H9 (cell line): ENCODE measurements around the gene UBN1. TPM values are rescaled to one million over a fixed set of nuclear protein-coding genes. Genes with fewer than 3 reads are reported as not detected.

Experiments used
- DNase-seq: peaks from one replicate; pipeline ENCODE4 v3.0.0-alpha.2; 2017
- H2AFZ ChIP-seq: one replicate; pipeline ENCODE4 v1.6.1; 2013; ENCODE audit warnings: mild to moderate bottlenecking, low read length, control low read depth, moderate library complexity
- H2AK5ac ChIP-seq: 2 replicates; pipeline ENCODE4 v1.6.1; 2013; ENCODE audit warnings: low read length, control low read depth, mixed read lengths; ENCODE audit not compliant: insufficient read length
- H2BK120ac ChIP-seq: one replicate; pipeline ENCODE4 v1.6.1; 2013; ENCODE audit warnings: low read depth, mild to moderate bottlenecking, low read length, control low read depth, inconsistent platforms; ENCODE audit not compliant: poor library complexity, severe bottlenecking
- H2BK12ac ChIP-seq: 2 replicates; pipeline ENCODE4 v1.6.1; 2013; ENCODE audit warnings: low read length, control low read depth, mixed read lengths, low read depth; ENCODE audit not compliant: insufficient read length
- H2BK15ac ChIP-seq: 2 replicates; pipeline ENCODE4 v1.6.1; 2013; ENCODE audit warnings: low read depth, low read length, control low read depth
- H2BK20ac ChIP-seq: one replicate; pipeline ENCODE4 v1.6.1; 2013; ENCODE audit warnings: low read depth, mild to moderate bottlenecking, low read length, control low read depth, inconsistent platforms; ENCODE audit not compliant: poor library complexity, severe bottlenecking
- H2BK5ac ChIP-seq: 2 replicates; pipeline ENCODE4 v1.6.1; 2013; ENCODE audit warnings: low read length, control low read depth, mixed read lengths; ENCODE audit not compliant: insufficient read length
- H3K14ac ChIP-seq: 2 replicates; pipeline ENCODE4 v1.6.1; 2013; ENCODE audit warnings: low read length, control low read depth; ENCODE audit not compliant: insufficient read depth
- H3K18ac ChIP-seq: 2 replicates; pipeline ENCODE4 v1.6.1; 2013; ENCODE audit warnings: low read depth, mild to moderate bottlenecking, mixed read lengths, low read length, control low read depth; ENCODE audit not compliant: insufficient read length
- H3K23ac ChIP-seq: 2 replicates; pipeline ENCODE4 v1.6.1; 2013; ENCODE audit warnings: low read length, control low read depth, mixed read lengths, low read depth; ENCODE audit not compliant: insufficient read length
- H3K23me2 ChIP-seq: 2 replicates; pipeline ENCODE4 v1.6.1; 2013; ENCODE audit warnings: low read depth, mild to moderate bottlenecking, mixed read lengths, low read length, control low read depth; ENCODE audit not compliant: insufficient read length, poor library complexity, severe bottlenecking
- H3K27ac ChIP-seq: 2 replicates; pipeline ENCODE4 v1.5.1; 2013; ENCODE audit warnings: low read length, control low read depth, mixed read lengths, low read depth; ENCODE audit not compliant: insufficient read length
- H3K27me3 ChIP-seq: 2 replicates; pipeline ENCODE4 v1.6.1; 2013; ENCODE audit warnings: low read length, control low read depth, inconsistent platforms; ENCODE audit not compliant: insufficient read depth
- H3K4ac ChIP-seq: 2 replicates; pipeline ENCODE4 v1.6.1; 2013; ENCODE audit warnings: low read depth, mild to moderate bottlenecking, control low read depth, inconsistent platforms, low read length, moderate library complexity
- H3K4me1 ChIP-seq: 2 replicates; pipeline ENCODE4 v1.6.1; 2013; ENCODE audit warnings: low read length, control low read depth, inconsistent platforms; ENCODE audit not compliant: insufficient read depth
- H3K4me2 ChIP-seq: 2 replicates; pipeline ENCODE4 v1.6.1; 2013; ENCODE audit warnings: low read length, control low read depth, mixed read lengths; ENCODE audit not compliant: insufficient read length, insufficient read depth
- H3K56ac ChIP-seq: 2 replicates; pipeline ENCODE4 v1.6.1; 2013; ENCODE audit warnings: low read depth, mild to moderate bottlenecking, mixed read lengths, low read length, control low read depth; ENCODE audit not compliant: insufficient read length
- H3K79me1 ChIP-seq: 2 replicates; pipeline ENCODE4 v1.6.1; 2013; ENCODE audit warnings: low read depth, mild to moderate bottlenecking, moderate library complexity, low read length, control low read depth, inconsistent platforms; ENCODE audit not compliant: insufficient read depth, poor library complexity, severe bottlenecking
- H3K79me2 ChIP-seq: 2 replicates; pipeline ENCODE4 v1.6.1; 2013; ENCODE audit warnings: low read length, control low read depth, inconsistent platforms; ENCODE audit not compliant: insufficient read depth
- H3K9ac ChIP-seq: 2 replicates; pipeline ENCODE4 v1.6.1; 2013; ENCODE audit warnings: low read length, control low read depth, mixed read lengths; ENCODE audit not compliant: insufficient read length; ENCODE audit errors: extremely low read depth
- H3K9me3 ChIP-seq: one replicate; pipeline ENCODE4 v1.6.1; 2013; ENCODE audit warnings: low read depth, low read length, inconsistent platforms; ENCODE audit not compliant: control insufficient read depth
- H3T11ph ChIP-seq: one replicate; pipeline ENCODE4 v1.6.1; 2013; ENCODE audit warnings: mild to moderate bottlenecking, low read length, control low read depth, inconsistent platforms
- H4K20me1 ChIP-seq: one replicate; pipeline ENCODE4 v1.6.1; 2013; ENCODE audit not compliant: control insufficient read depth, insufficient read length, insufficient read depth
- H4K5ac ChIP-seq: 2 replicates; pipeline ENCODE4 v1.6.1; 2013; ENCODE audit warnings: low read depth, mild to moderate bottlenecking, mixed read lengths, low read length, control low read depth; ENCODE audit not compliant: insufficient read length
- H4K8ac ChIP-seq: replicated peaks from 2 replicates; pipeline ENCODE4 v1.6.1; 2013; ENCODE audit warnings: low read length, control low read depth, mixed read lengths, low read depth; ENCODE audit not compliant: insufficient read length
- H4K91ac ChIP-seq: 2 replicates; pipeline ENCODE4 v1.6.1; 2013; ENCODE audit warnings: low read depth, mild to moderate bottlenecking, moderate library complexity, mixed read lengths, low read length, control low read depth; ENCODE audit not compliant: insufficient read length
- H3K27ac Mint-ChIP-seq, 3 experiments: 2 replicates in 2 of 3; 3 replicates in 1 of 3; pipeline ENCODE4 v1.8.0; 2020 to 2021; ENCODE audit warnings: mixed read lengths in 3 of 3, mild to moderate bottlenecking in 1 of 3, moderate library complexity in 1 of 3
- H3K27me3 Mint-ChIP-seq: 2 replicates; pipeline ENCODE4 v1.8.0; 2021; ENCODE audit warnings: low read depth, mild to moderate bottlenecking, moderate library complexity, mixed read lengths
- H3K36me3 Mint-ChIP-seq, 3 experiments: 2 replicates in 2 of 3; 3 replicates in 1 of 3; pipeline ENCODE4 v1.8.0; 2020 to 2021; ENCODE audit warnings: low read depth in 3 of 3, mixed read lengths in 3 of 3; ENCODE audit not compliant: insufficient read depth in 1 of 3
- H3K4me1 Mint-ChIP-seq, 2 experiments: 2 replicates each; pipeline ENCODE4 v1.8.0; 2020; ENCODE audit warnings: mixed read lengths in 2 of 2
- H3K4me3 Mint-ChIP-seq, 2 experiments: 2 replicates in 1 of 2; 3 replicates in 1 of 2; pipeline ENCODE4 v1.8.0; 2020 to 2021; ENCODE audit warnings: mild to moderate bottlenecking in 2 of 2, mixed read lengths in 2 of 2, moderate library complexity in 1 of 2
- H3K9me3 Mint-ChIP-seq, 2 experiments: 2 replicates in 1 of 2; 3 replicates in 1 of 2; pipeline ENCODE4 v1.8.0; 2020; ENCODE audit warnings: mild to moderate bottlenecking in 2 of 2, mixed read lengths in 2 of 2, moderate library complexity in 1 of 2
- WGBS: extraction: QIAGEN DNeasy Blood & Tissue Kit; methylation state at CpG from one replicate; pipeline ENCODE4 v1.1.7; 2013; ENCODE audit warnings: missing lambda C conversion rate, low lambda C conversion rate, mixed read lengths; ENCODE audit not compliant: insufficient read length; ENCODE audit errors: extremely low coverage; 5-methylcytosine and 5-hydroxymethylcytosine counted together
- total RNA-seq: library from RNA; stranded (reverse); gene quantifications from 2 replicates; pipeline ENCODE4 v1.2.1, GENCODE V29; 2021
- TF ChIP-seq, protein P1 (sequence below): fragments of 200-600 bp; sonication (generic); conservative IDR thresholded peaks from 3 replicates; pipeline ENCODE4 v1.8.0; 2021; ENCODE audit warnings: antibody characterized with exemption, mild to moderate bottlenecking

UBN1 gene
- total RNA-seq, 1 experiment from 2014 or later: 55.2 TPM

- Histone ChIP-seq H3K79me2 (no peaks in the 10 kb centered on the region), H3K23me2 (peaks cover 7% of the 10 kb centered on the region), H2BK5ac (no peak overlapping the region), H3K27ac (no peak overlapping the region), H3K4me2 (no peak overlapping the region), H2BK20ac (no peak overlapping the region), H2AK5ac (no peak overlapping the region), H3K9me3 (no peaks in the 10 kb centered on the region), H3K18ac (no peak overlapping the region), H3K14ac (no peak overlapping the region), H3K79me1 (no peaks in the 10 kb centered on the region), H4K91ac (no peak overlapping the region), H3T11ph (no peak overlapping the region), H2AFZ (no peak overlapping the region), H4K8ac (no peak overlapping the region), H3K4me1 (no peaks in the 10 kb centered on the region), H3K27me3 (no peaks in the 10 kb centered on the region), H4K20me1 (no peaks in the 10 kb centered on the region), H3K56ac (no peak overlapping the region), H2BK120ac (no peak overlapping the region), H3K4ac (no peak overlapping the region), H3K9ac (no peak overlapping the region), H2BK12ac (no peak overlapping the region), H3K23ac (no peak overlapping the region), H4K5ac (no peak overlapping the region), H2BK15ac (no peak overlapping the region)
- H3K4me1 Mint-ChIP-seq: peaks cover 12 to 18% of the 10 kb centered on the region in 2 experiments
- no CpG with 5 or more reads among the region's 16 CpGs for WGBS
- no peak overlapping the region for H3K27ac Mint-ChIP-seq
- H3K9me3 Mint-ChIP-seq: no peaks in the 10 kb centered on the region
- no peak overlapping the region for H3K4me3 Mint-ChIP-seq
- no peaks in the 10 kb centered on the region; the same call in 1 of the 2 replicates for H3K27me3 Mint-ChIP-seq
- TF ChIP-seq, protein P1, sequence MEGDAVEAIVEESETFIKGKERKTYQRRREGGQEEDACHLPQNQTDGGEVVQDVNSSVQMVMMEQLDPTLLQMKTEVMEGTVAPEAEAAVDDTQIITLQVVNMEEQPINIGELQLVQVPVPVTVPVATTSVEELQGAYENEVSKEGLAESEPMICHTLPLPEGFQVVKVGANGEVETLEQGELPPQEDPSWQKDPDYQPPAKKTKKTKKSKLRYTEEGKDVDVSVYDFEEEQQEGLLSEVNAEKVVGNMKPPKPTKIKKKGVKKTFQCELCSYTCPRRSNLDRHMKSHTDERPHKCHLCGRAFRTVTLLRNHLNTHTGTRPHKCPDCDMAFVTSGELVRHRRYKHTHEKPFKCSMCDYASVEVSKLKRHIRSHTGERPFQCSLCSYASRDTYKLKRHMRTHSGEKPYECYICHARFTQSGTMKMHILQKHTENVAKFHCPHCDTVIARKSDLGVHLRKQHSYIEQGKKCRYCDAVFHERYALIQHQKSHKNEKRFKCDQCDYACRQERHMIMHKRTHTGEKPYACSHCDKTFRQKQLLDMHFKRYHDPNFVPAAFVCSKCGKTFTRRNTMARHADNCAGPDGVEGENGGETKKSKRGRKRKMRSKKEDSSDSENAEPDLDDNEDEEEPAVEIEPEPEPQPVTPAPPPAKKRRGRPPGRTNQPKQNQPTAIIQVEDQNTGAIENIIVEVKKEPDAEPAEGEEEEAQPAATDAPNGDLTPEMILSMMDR: no peak
- peaks cover 3 to 24% (median 12%) of the 10 kb centered on the region in 3 experiments for H3K36me3 Mint-ChIP-seq
- no peak for DNase-seq
Measured at GRCh38 chr16:4798456-4798855, 48.8 kb upstream of the UBN1 start.
